PC-9 (cell line): ENCODE measurements around the gene NET1. TPM values are rescaled to one million over a fixed set of nuclear protein-coding genes. Genes with fewer than 3 reads are reported as not detected.

Source experiments
- BruUV-seq: library from RNA; stranded (reverse); fragments of 400-500 nt; replicated peaks from 2 replicates; lab custom pipeline; 2021; lab: Mats Ljungman, UMichigan
- CTCF ChIA-PET: fragments of 300-600 bp; sonication (Branson Sonifier 250); formaldehyde crosslinking; loops from one replicate; lab custom pipeline; 2022; ENCODE audit warnings: antibody characterized with exemption; lab: Charles Lee
- POLR2A ChIA-PET: fragments of 300-600 bp; sonication (Branson Sonifier 250); formaldehyde crosslinking; loops from one replicate; lab custom pipeline; 2022; ENCODE audit warnings: antibody characterized with exemption; ENCODE audit not compliant: unreplicated experiment; lab: Charles Lee
- DNase-seq, 2 experiments: peaks; one replicate each; pipeline versions ENCODE4 v3.0.0 to v3.0.0-alpha.2; 2015 to 2022; ENCODE audit warnings: mixed read lengths in 1 of 2
- H2AFZ ChIP-seq: fragments of 200-600 bp; sonication (generic); 2 replicates; pipeline ENCODE4 v1.8.1; 2017; ENCODE audit warnings: antibody characterized with exemption
- H3F3A ChIP-seq: fragments of 200-600 bp; sonication (generic); 2 replicates; pipeline ENCODE4 v1.8.1; 2017; ENCODE audit warnings: antibody characterized with exemption, mild to moderate bottlenecking, low read depth; ENCODE audit not compliant: insufficient read depth
- H3K27ac ChIP-seq: fragments of 200-600 bp; sonication (generic); 2 replicates; pipeline ENCODE4 v1.6.1; 2016; ENCODE audit warnings: mixed run types
- H3K27me3 ChIP-seq: fragments of 200-600 bp; sonication (generic); 2 replicates; pipeline ENCODE4 v1.6.1; 2016; ENCODE audit warnings: low read depth, mixed run types; ENCODE audit not compliant: insufficient read depth
- H3K36me3 ChIP-seq: fragments of 200-600 bp; sonication (generic); 2 replicates; pipeline ENCODE4 v1.6.1; 2016; ENCODE audit warnings: low read depth, mixed run types
- H3K4me1 ChIP-seq: fragments of 200-600 bp; sonication (generic); replicated peaks from 2 replicates; pipeline ENCODE4 v1.6.1; 2016; ENCODE audit warnings: mixed run types; ENCODE audit not compliant: insufficient read depth
- H3K4me2 ChIP-seq: fragments of 200-600 bp; sonication (generic); 2 replicates; pipeline ENCODE4 v1.6.1; 2017; ENCODE audit warnings: mixed run types
- H3K4me3 ChIP-seq: fragments of 200-600 bp; sonication (generic); 2 replicates; pipeline ENCODE4 v1.6.1; 2016; ENCODE audit warnings: mixed run types
- H3K79me2 ChIP-seq: fragments of 200-600 bp; sonication (generic); 2 replicates; pipeline ENCODE4 v1.6.1; 2017; ENCODE audit warnings: low read depth, mixed run types
- H3K9me2 ChIP-seq: fragments of 200-600 bp; sonication (generic); 2 replicates; pipeline ENCODE4 v1.8.1; 2017; ENCODE audit warnings: mild to moderate bottlenecking; ENCODE audit not compliant: insufficient read depth
- H3K9me3 ChIP-seq: fragments of 200-600 bp; sonication (generic); 2 replicates; pipeline ENCODE4 v1.8.1; 2016; ENCODE audit warnings: low read depth; ENCODE audit not compliant: insufficient read depth
- H4K20me1 ChIP-seq: fragments of 200-600 bp; sonication (generic); 2 replicates; pipeline ENCODE4 v1.8.1; 2017; ENCODE audit not compliant: insufficient read depth
- CTCF ChIP-seq: fragments of 200-600 bp; sonication (generic); conservative IDR thresholded peaks from 2 replicates; pipeline ENCODE4 v1.6.1; 2017; ENCODE audit warnings: mixed run types, antibody characterized with exemption, mild to moderate bottlenecking, moderate library complexity
- EZH2 ChIP-seq: fragments of 200-600 bp; sonication (generic); IDR thresholded peaks from 2 replicates; pipeline ENCODE4 v1.8.0; 2017; ENCODE audit warnings: antibody characterized with exemption, low read depth
- intact Hi-C: fragments of 100-400 bp; cut with micrococcal nuclease; formaldehyde crosslinking; loops from one replicate; pipeline ENCODE4 v1.10.0; 2022; ENCODE audit not compliant: unreplicated experiment
- total RNA-seq: library from RNA; stranded (reverse); gene quantifications from 2 replicates; pipeline ENCODE4 v1.2.3, GENCODE V29; 2021

Gene NET1
- total RNA-seq, 1 experiment from 2014 or later, result 150 TPM

DNA sequence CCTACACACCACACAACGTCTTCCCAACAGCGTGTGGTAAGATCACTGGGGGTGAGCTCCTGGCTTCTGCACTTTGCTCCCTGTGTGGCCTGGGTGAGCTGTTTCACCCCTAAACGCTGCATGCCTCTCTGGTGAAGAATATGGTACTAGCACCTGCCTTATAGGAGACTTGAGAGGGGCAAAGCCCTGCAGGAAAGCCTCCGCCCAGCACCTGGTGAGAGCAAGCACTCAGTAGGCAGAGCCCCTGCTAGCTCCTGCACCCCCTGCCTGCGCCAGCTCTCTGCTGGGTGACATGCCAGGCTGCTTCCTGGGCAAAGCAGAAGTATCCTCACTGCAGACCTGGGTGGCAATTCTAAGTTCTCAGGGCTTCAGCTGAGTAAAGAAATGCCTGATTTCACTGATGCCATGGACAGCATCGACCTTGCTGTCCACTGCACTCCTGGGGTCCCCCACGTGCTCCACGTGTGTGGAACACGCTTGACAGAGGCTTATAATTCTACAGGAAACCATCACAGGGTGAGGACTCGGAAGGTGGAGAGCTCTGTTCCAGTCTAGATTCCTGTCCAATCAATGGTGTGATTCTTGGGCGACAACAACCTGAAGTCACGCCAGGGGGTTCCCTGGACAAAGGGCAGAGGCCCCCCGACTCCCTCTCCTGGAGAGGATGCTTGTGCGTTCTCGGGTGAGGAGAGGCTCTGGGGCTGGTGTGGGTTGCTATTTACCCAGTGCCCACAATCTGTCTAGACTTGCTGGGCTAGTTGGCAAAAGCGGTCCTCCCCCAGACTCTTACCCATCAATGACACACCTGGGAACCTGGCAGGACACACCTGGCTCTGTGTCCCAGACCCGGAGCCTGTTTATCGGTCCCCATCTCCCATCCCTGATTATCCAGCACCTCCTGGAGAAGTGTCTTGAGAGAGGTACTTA, 92.1 kb downstream of the NET1 start:
- ChIA-PET POLR2A (interaction anchor here (0.8 kb wide), 1 partner anchor 28 kb away, joined by 5 read pairs; no protein-coding TSS in a partner anchor), CTCF (interaction anchor here (0.6 kb wide), 1 partner anchor 61 kb away, joined by 3 read pairs; no protein-coding TSS in a partner anchor)
- Histone ChIP-seq H3K36me3 (no peaks in the 10 kb centered on the region), H3K27ac (no peak overlapping the region), H3K4me2 (peak overlapping the region; percentile 31; the same call in 1 of the 2 replicates), H3K4me3 (no peak overlapping the region), H3K27me3 (no peaks in the 10 kb centered on the region), H3K9me3 (no peaks in the 10 kb centered on the region), H4K20me1 (no peaks in the 10 kb centered on the region), H3K9me2 (no peaks in the 10 kb centered on the region), H3F3A (no peaks in the 10 kb centered on the region), H2AFZ (no peak overlapping the region), H3K79me2 (no peaks in the 10 kb centered on the region), H3K4me1 (peaks cover 62% of the 10 kb centered on the region)
- DNase-seq, result no peak
- no peak for TF ChIP-seq CTCF
- no peak for TF ChIP-seq EZH2
- intact Hi-C loops, result no loop called here
- BruUV-seq, result no TSS peak

GRCh38 chr10:5506246-5506645, 93.9 kb downstream of the NET1 start:
- no peaks in the 10 kb centered on the region for H3K36me3 ChIP-seq
- POLR2A ChIA-PET, result no interaction called here
- no peaks in the 10 kb centered on the region for H3K9me2 ChIP-seq
- H3K4me2 ChIP-seq, result no peak overlapping the region
- no peak overlapping the region for H2AFZ ChIP-seq
- H3K4me3 ChIP-seq, result no peak overlapping the region
- no TSS peak for BruUV-seq
- intact Hi-C loops, result no loop called here
- no peak overlapping the region for H3K27ac ChIP-seq
- H3K4me1 ChIP-seq, result peaks cover 43% of the 10 kb centered on the region
- no peaks in the 10 kb centered on the region for H3K27me3 ChIP-seq
- CTCF ChIA-PET, result no interaction called here
- H3K9me3 ChIP-seq, result no peaks in the 10 kb centered on the region
- H3K79me2 ChIP-seq, result no peaks in the 10 kb centered on the region
- H3F3A ChIP-seq, result no peaks in the 10 kb centered on the region
- no peak for DNase-seq
- no peaks in the 10 kb centered on the region for H4K20me1 ChIP-seq
- TF ChIP-seq EZH2, result no peak
- TF ChIP-seq CTCF, result no peak

DNA sequence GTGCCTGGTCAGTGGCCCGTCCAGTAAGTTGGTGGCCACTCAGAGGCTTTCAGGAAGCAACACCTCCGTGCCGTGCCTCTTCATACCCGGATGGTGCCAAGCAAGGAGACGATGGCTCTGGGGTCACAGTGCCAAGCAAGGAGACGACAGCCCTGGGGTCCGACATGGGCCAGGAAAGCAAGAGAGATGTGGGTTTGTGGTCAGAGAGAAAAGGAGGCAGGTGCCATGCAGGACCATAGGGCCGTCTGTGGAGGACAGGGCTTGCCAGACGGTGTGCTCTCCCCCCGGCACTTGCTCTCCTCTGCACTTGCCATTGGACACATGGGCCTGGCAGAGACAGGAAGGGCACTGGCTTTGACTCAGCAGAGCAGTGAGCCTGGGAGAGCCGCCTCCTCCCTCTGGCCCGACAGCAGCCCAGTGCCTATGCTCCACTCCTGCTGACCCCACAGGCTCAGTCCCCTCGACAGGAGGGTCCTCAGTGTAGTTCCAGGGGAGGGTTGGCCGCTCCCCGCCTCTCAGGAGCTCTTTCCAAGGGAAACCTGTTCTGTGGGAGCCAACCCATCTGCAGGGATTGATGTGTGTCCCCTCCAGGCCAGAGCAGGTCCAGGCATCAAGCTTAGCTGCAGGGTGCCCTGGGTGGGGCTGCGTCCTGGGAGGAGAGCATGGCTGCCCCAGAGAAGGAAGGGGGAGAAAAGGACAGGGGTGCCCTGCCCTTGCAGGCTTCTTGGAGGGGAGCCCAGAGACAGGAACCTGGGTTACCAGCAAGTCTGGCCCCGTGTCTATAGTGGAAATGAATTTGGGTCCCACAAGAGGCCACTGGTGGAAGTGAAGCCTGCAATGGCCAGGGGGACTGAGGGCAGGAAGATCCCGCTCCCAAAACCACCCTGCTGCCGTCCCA, 94.6 kb downstream of the NET1 start:
- intact Hi-C loops, result no loop called here
- no peak for DNase-seq
- Histone ChIP-seq H3K4me1 (peaks cover 37% of the 10 kb centered on the region), H3K9me3 (no peaks in the 10 kb centered on the region), H3K27ac (no peak overlapping the region), H3K9me2 (no peaks in the 10 kb centered on the region), H3K4me3 (no peak overlapping the region), H3F3A (no peaks in the 10 kb centered on the region), H3K79me2 (no peaks in the 10 kb centered on the region), H3K27me3 (no peaks in the 10 kb centered on the region), H3K4me2 (no peak overlapping the region), H3K36me3 (no peaks in the 10 kb centered on the region), H4K20me1 (no peaks in the 10 kb centered on the region), H2AFZ (no peak overlapping the region)
- BruUV-seq, result no TSS peak
- TF ChIP-seq CTCF (no peak), EZH2 (no peak)
- ChIA-PET CTCF (no interaction called here), POLR2A (interaction anchor here (0.6 kb wide), 1 partner anchor 36 kb away, joined by 5 read pairs; no protein-coding TSS in a partner anchor)
